ENCODE results near the gene THTPA. TPM values are rescaled to one million over a fixed set of nuclear protein-coding genes. Genes with fewer than 3 reads are reported as not detected.
A peak's percentile ranks its signal among the peaks of the same experiment; 100 is the strongest.

Gene THTPA
- total and polyA plus RNA-seq, 2 of the 13 experiments (the other 11 are each of a cell fraction or from before 2014, with no cell fraction given), result 7.4 to 8.7 TPM

- Histone ChIP-seq H3K4me3 (replicated peaks in 1 of 3; ENCODE audit: insufficient read depth in 1 of 3, low read depth in 2 of 3, low read length in 3 of 3) (peak overlapping the region; percentile 83 to 97 (median 84)), H3K36me3 (replicated peaks in 1 of 2; ENCODE audit: control insufficient read depth in 1 of 2, insufficient read depth in 2 of 2, low read length in 2 of 2) (peaks cover 27 to 29% of the 10 kb centered on the region in 2 experiments), H2AFZ (ENCODE audit: low read length) (peak overlapping the region; percentile 10), H4K20me1 (ENCODE audit: insufficient read depth, low read length) (no peaks in the 10 kb centered on the region), H3K9ac (ENCODE audit: insufficient read depth, low read depth, low read length) (peak overlapping the region; percentile 92), H3K27me3 (ENCODE audit: control insufficient read depth in 1 of 2, insufficient read depth in 2 of 2, low read length in 2 of 2) (no peaks in the 10 kb centered on the region; a peak in 1 of 5 replicates), H3K27ac (ENCODE audit: extremely low read length, insufficient read depth, low read length) (peak overlapping the region; percentile 89), H3K4me1 (ENCODE audit: insufficient read depth, low read length) (peaks cover 59% of the 10 kb centered on the region), H3K9me3 (ENCODE audit: low read length) (no peaks in the 10 kb centered on the region), H3K79me2 (ENCODE audit: insufficient read depth, low read length) (peaks cover 9% of the 10 kb centered on the region), H3K4me2 (ENCODE audit: low read depth, low read length) (peak overlapping the region; percentile 98)
- in situ Hi-C loops (cut with HindIII; ENCODE audit: extremely low pct_ligation_motif_present, low pct_unique_long_range_greater_than_20kb) (loop anchor here (5.0 kb wide), 2 partner anchors 75 to 235 kb away; partner anchors contain the start of gene PABPN1), intact Hi-C loops (cut with micrococcal nuclease; ENCODE audit: unreplicated experiment) (loop anchor here (2.0 to 5.0 kb wide), 2 partner anchors 234 to 290 kb away; no protein-coding TSS in a partner anchor)
- CTCF ChIA-PET (ENCODE audit: low intra/inter-chr PET ratio, low total read pairs), result interaction anchor here (10.9 kb wide), 1 partner anchor 76 kb away, joined by 275 read pairs; no protein-coding TSS in a partner anchor
- FAIRE-seq (no peak), ATAC-seq (peak; percentile 0), DNase-seq (ENCODE audit: low spot score) (no peak)
- BruUV-seq (replicated peaks), result TSS peak; percentile 77
- POLR2A ChIA-PET, result interaction anchor here (1.0 to 7.6 kb wide), 11 partner anchors 10 to 539 kb away, joined by 3 to 113 read pairs (median 5); partner anchors contain the start of genes ACIN1, AP1G2, C14orf119 and DHRS2
- 60% methylated on average over 17 of the region's 17 CpGs for WGBS (ENCODE audit: low lambda C conversion rate)
- TF ChIP-seq SPEN (CRISPR knock-in tag; IDR thresholded peaks at IDR 0.05; ENCODE audit: low read depth), result no peak
- 0 out of 2 replicates have a peak, but pooled peaks have one; percentile 25 for TF ChIP-seq ARNTL (CRISPR knock-in tag; IDR thresholded peaks at IDR 0.05)
- TF ChIP-seq MATR3 (CRISPR knock-in tag; IDR thresholded peaks at IDR 0.05), result 0 out of 2 replicates have a peak, but pooled peaks have one; percentile 60
- no peak; the same call in 1 of the 2 replicates for TF ChIP-seq HNF4G (IDR thresholded peaks at IDR 0.05; ENCODE audit: borderline replicate concordance, low read depth, low read length)
- TF ChIP-seq HNF4G (CRISPR knock-in tag; IDR thresholded peaks at IDR 0.05; ENCODE audit: borderline replicate concordance, low read depth), result 0 out of 2 replicates have a peak, but pooled peaks have one; percentile 38
- no peak for TF ChIP-seq WIZ (CRISPR knock-in tag; IDR thresholded peaks at IDR 0.05)
- TF ChIP-seq CTCF (CRISPR knock-in tag; IDR thresholded peaks at IDR 0.05), result no peak
- no peak for TF ChIP-seq ZBTB21 (CRISPR knock-in tag; IDR thresholded peaks at IDR 0.05)
- no peak for TF ChIP-seq ISX (CRISPR knock-in tag; conservative IDR thresholded peaks at IDR 0.05)
- TF ChIP-seq ZNF142 (CRISPR knock-in tag; IDR thresholded peaks at IDR 0.05), result no peak
- TF ChIP-seq KDM2A (CRISPR knock-in tag; IDR thresholded peaks at IDR 0.05; ENCODE audit: borderline replicate concordance, low read depth), result peak; percentile 21; the same call in 1 of the 2 replicates
- TF ChIP-seq E2F5 (CRISPR knock-in tag; conservative IDR thresholded peaks at IDR 0.05), result peak; percentile 14; the same call in 1 of the 2 replicates
- TF ChIP-seq SRY (CRISPR knock-in tag; IDR thresholded peaks at IDR 0.05), result no peak; the same call in 1 of the 2 replicates
- TF ChIP-seq ZFP62 (CRISPR knock-in tag; IDR thresholded peaks at IDR 0.05), result no peak
- TF ChIP-seq MED13 (CRISPR knock-in tag; IDR thresholded peaks at IDR 0.05), result no peak
Observed at GRCh38 chr14:23556700-23557440, 799 bp downstream of the THTPA start.

All from HepG2 (cell line).